Measurements from ENCODE around the gene GIPC2.

DNA sequence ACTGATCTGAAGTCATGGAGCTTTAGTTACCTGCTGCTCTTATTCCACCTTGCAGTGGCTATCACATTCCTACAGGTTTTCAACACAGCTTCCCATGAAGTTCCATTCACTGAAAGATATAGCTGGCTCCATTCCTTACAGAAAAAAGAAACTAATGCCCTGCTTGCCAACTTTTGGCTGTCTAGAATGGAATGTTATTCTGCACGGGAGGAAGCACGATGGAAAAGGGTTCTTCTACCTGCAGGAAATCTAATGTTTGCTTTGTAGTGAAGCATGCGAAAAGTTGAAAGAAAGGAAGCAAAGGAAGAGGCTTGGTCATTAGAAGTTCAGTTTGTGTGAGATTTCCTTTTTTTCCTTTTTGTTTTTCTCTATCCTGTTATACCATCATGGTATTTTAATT, 32.6 kb downstream of the GIPC2 start:
- TF ChIP-seq, protein P1, sequence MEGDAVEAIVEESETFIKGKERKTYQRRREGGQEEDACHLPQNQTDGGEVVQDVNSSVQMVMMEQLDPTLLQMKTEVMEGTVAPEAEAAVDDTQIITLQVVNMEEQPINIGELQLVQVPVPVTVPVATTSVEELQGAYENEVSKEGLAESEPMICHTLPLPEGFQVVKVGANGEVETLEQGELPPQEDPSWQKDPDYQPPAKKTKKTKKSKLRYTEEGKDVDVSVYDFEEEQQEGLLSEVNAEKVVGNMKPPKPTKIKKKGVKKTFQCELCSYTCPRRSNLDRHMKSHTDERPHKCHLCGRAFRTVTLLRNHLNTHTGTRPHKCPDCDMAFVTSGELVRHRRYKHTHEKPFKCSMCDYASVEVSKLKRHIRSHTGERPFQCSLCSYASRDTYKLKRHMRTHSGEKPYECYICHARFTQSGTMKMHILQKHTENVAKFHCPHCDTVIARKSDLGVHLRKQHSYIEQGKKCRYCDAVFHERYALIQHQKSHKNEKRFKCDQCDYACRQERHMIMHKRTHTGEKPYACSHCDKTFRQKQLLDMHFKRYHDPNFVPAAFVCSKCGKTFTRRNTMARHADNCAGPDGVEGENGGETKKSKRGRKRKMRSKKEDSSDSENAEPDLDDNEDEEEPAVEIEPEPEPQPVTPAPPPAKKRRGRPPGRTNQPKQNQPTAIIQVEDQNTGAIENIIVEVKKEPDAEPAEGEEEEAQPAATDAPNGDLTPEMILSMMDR (IDR thresholded peaks at IDR 0.05; ENCODE audit: insufficient read depth, low read length) = no peak
- TF ChIP-seq POLR2AphosphoS5 (IDR thresholded peaks at IDR 0.05; ENCODE audit: low read depth) = no peak
- TF ChIP-seq, protein P2, sequence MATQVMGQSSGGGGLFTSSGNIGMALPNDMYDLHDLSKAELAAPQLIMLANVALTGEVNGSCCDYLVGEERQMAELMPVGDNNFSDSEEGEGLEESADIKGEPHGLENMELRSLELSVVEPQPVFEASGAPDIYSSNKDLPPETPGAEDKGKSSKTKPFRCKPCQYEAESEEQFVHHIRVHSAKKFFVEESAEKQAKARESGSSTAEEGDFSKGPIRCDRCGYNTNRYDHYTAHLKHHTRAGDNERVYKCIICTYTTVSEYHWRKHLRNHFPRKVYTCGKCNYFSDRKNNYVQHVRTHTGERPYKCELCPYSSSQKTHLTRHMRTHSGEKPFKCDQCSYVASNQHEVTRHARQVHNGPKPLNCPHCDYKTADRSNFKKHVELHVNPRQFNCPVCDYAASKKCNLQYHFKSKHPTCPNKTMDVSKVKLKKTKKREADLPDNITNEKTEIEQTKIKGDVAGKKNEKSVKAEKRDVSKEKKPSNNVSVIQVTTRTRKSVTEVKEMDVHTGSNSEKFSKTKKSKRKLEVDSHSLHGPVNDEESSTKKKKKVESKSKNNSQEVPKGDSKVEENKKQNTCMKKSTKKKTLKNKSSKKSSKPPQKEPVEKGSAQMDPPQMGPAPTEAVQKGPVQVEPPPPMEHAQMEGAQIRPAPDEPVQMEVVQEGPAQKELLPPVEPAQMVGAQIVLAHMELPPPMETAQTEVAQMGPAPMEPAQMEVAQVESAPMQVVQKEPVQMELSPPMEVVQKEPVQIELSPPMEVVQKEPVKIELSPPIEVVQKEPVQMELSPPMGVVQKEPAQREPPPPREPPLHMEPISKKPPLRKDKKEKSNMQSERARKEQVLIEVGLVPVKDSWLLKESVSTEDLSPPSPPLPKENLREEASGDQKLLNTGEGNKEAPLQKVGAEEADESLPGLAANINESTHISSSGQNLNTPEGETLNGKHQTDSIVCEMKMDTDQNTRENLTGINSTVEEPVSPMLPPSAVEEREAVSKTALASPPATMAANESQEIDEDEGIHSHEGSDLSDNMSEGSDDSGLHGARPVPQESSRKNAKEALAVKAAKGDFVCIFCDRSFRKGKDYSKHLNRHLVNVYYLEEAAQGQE (IDR thresholded peaks at IDR 0.05; ENCODE audit: insufficient replicate concordance, low read depth) = no peak
